SW480 (cell line): ENCODE results near the gene TMEM200B.
"Not testable (repeated sequence)": the region's sequence is repeated elsewhere in the genome, so short reads cannot be mapped to it uniquely, and the experiment has no call there.

Source experiments
- DNase-seq: peaks from one replicate; pipeline ENCODE4 v3.0.0-alpha.2; 2016; ENCODE audit warnings: low spot score

TMEM200B gene

DNA sequence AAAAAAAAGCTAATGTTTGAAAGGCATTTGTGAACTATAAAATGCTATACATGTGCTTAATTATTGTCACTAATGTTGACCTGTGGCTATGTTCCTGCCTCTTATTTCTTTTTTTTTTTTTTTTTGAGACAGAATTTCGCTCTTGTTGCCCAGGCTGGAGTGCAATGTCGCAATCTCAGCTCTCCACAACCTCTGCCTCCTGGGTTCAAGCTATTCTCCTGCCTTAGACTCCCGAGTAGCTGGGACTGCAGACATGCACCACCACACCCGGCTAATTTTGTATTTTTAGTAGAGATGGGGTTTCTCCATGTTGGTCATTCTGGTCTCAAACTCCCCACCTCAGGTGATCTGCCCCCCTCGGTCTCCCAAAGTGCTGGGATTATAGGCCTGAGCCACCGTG, 15.7 kb downstream of the TMEM200B start:
- DNase-seq = not testable (repeated sequence)

- DNase-seq = no peak
Measured at GRCh38 chr1:29105822-29106221, 17.9 kb downstream of the TMEM200B start.

GRCh38 chr1:29100487-29100886, 23.2 kb downstream of the TMEM200B start:
- no peak for DNase-seq

DNA sequence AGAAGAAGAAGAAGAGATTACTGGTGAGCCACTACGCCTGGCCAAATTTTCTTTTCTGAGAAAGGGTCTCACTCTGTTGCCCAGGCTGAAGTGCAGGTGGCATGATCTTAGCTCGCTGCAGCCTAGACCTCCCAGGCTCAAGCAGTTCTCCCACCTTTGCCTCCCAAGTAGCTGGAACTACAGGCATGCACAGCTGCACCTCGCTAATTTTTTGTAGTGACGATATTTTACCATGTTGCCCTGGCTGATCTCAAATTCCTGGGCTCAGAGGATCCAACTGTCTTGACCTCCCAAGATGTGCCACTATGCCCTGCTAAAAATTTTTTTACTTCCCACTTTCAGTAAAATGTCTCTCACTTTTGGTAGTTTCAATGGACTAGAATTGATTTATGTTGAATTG, 24.4 kb downstream of the TMEM200B start:
- DNase-seq = no peak

GRCh38 chr1:29096231-29096886, 27.3 kb downstream of the TMEM200B start:
- DNase-seq = peak; percentile 53

DNA sequence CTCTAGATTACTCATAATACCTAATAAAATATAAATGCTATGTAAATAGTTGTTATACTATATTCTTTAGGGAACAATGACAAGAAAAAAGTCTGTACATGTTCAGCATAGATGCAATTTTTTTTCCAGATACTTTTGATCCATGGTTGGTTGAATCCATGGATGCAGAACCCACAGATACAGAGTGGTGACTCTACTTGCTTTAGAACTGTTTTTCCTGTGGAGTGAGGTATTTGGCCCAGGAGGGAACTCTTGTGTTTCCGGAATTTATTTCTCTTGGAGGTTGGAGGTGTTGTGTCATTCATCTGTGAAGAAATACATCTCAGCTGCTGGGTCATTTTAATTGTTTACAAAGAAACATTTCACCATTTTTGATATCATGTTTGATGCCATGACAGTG, 28.7 kb downstream of the TMEM200B start:
- no peak for DNase-seq

- DNase-seq = no peak
Measured at GRCh38 chr1:29094433-29094832, 29.3 kb downstream of the TMEM200B start.

DNA sequence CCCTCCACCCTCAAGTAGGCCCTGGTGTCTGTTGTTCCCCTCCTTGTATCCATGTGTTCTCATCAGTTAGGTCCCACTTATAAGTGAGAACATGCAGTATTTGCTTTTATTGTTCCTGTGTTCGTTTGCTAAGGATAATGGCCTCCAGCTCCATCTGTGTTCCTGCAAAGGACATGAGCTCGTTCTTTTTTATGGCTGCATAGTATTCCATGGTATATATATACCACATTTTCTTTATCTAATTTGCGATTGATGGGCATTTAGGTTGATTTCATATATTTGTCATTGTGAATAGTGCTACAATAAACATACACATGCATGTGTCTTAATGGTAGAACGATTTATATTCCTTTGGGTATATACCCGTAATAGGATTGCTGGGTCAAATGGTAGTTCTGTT, 31.0 kb downstream of the TMEM200B start:
- DNase-seq = not testable (repeated sequence)

- DNase-seq = no peak
Measured at GRCh38 chr1:29090937-29091618, 32.6 kb downstream of the TMEM200B start.

DNA sequence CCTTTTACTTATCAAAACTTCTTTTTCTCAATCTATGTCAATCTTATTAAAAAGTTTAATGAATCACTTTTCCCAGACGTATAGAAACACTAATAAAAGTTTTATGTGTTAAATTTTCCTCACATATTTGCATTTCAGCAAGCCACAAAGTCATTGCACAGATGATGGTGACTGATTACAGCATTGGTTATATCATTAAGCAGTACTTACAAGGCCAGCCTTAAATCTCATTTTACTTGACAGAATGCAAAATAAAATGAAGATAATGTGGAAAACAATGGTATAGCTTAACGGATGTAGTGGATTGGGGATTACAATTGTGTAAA, 39.5 kb downstream of the TMEM200B start:
- DNase-seq = no peak

- DNase-seq = no peak
Measured at GRCh38 chr1:29083317-29084195, 40.1 kb downstream of the TMEM200B start.

- no peak for DNase-seq
Measured at GRCh38 chr1:29082519-29082918, 41.2 kb downstream of the TMEM200B start.

DNA sequence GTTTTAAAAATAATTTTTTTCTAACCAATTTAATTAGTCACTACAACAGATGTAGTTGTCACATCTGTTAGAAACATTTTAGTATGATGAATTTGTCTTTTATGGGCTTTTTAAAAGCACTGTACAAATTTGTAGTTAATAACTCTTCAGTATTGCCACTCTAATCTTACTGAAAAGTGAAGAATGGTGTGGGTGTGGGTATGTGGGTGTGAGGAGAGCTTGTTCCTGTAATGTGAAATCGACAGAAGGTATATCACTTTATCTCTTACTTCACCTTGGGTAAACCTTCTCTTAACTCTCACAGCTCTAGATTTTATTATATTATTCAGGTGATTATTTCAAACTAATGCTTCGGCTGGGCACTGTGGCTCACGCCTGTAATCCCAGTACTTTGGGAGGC, 42.5 kb downstream of the TMEM200B start:
- no peak for DNase-seq

DNA sequence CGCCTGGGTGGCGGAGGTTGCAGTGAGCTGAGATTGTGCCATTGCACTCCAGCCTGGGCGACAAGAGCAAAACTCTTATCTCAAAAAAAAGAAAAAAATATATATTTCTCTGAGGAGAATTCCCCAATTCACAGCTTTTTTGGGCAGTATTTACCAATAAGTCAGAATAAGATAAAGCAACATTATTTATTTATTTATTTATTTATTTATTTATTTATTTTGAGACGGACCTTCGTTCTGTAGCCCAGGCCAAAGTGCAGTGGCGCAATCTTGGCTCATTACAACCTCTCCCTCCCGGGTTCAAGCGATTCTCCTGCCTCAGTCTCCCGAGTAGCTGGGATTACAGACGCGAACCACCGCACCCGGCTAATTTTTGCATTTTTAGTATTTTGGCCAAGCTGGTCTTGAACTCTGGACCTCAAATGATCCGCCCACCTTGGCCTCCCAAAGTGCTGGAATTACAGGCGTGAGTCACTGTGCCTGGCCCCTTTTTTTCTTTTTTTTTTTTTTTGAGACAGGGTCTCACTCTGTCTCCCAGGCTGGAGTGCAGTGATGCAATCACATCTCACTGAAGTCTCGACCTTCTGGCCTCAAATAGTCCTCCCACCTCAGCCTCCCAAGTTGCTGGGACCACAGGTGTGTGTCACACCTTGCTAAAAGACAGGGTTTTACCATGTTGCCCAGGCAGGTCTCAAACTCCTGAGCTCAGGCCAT, 43.6 kb downstream of the TMEM200B start:
- DNase-seq = not testable (repeated sequence)

DNA sequence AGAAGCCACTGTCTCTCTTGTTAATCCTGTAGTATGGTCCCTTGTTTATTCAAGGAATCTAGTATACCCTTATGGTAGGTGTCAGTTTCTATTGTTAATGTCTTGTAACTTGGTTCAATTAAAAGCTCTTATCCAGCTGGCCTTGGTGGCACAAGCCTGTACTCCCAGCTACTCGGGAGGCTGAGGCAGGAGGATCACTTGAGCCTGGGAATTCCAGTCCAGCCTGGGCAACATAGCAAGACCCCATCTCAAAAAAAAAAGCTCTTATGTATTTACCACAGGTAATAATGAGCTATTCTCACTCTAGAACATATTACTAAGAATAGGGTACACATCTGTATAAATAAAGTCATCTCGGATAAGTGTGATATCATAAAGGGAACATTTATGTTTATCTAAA, 46.5 kb downstream of the TMEM200B start:
- DNase-seq = no peak
